NOMO-1 (cell line): ENCODE results near the gene IPPK.

Experiments
- DNase-seq, 2 experiments: peaks; one replicate each; lab custom pipeline; 2025; ENCODE audit not compliant: unreplicated experiment in 2 of 2; lab: John Stamatoyannopoulos, UW

The IPPK gene

GRCh38 chr9:92617195-92617813 lies 52.6 kb downstream of the IPPK start:
- DNase-seq: no peak

- DNase-seq: no peak
Observed at GRCh38 chr9:92616655-92617111, 53.2 kb downstream of the IPPK start.

GRCh38 chr9:92616199-92616641 lies 53.7 kb downstream of the IPPK start:
- DNase-seq: no peak

- no peak for DNase-seq
Observed at GRCh38 chr9:92615790-92616189, 54.1 kb downstream of the IPPK start.

GRCh38 chr9:92614763-92615461 lies 55.0 kb downstream of the IPPK start:
- no peak for DNase-seq

GRCh38 chr9:92614123-92614510 lies 55.8 kb downstream of the IPPK start:
- DNase-seq: no peak

- DNase-seq: no peak
Observed at GRCh38 chr9:92613268-92614122, 56.4 kb downstream of the IPPK start.

GRCh38 chr9:92612816-92613215 lies 57.1 kb downstream of the IPPK start:
- DNase-seq: no peak

- DNase-seq: no peak
Observed at GRCh38 chr9:92612292-92612691, 57.6 kb downstream of the IPPK start.

GRCh38 chr9:92611621-92612285 lies 58.2 kb downstream of the IPPK start:
- DNase-seq: no peak

GRCh38 chr9:92610470-92611420 lies 59.2 kb downstream of the IPPK start:
- no peak for DNase-seq

GRCh38 chr9:92608909-92609445 lies 61.0 kb downstream of the IPPK start:
- DNase-seq: no peak

GRCh38 chr9:92608241-92608908 lies 61.6 kb downstream of the IPPK start:
- no peak for DNase-seq

- DNase-seq: no peak
Observed at GRCh38 chr9:92607773-92608172, 62.2 kb downstream of the IPPK start.

GRCh38 chr9:92607088-92607487 lies 62.8 kb downstream of the IPPK start:
- DNase-seq: no peak

- no peak for DNase-seq
Observed at GRCh38 chr9:92605224-92605623, 64.7 kb downstream of the IPPK start.

GRCh38 chr9:92603990-92604389 lies 65.9 kb downstream of the IPPK start:
- DNase-seq: no peak

GRCh38 chr9:92603100-92603499 lies 66.8 kb downstream of the IPPK start:
- no peak for DNase-seq

GRCh38 chr9:92602413-92602812 lies 67.5 kb downstream of the IPPK start:
- DNase-seq: no peak
